ENCODE measurements around the gene KL.

KL gene

GRCh38 chr13:33016414-33017322, at the start of gene KL:
KL (plus strand) TSS chr13:33016423; CDS start chr13:33016441, 18 bp downstream.
- Mint-ChIP-seq H3K36me3 (ENCODE audit: low read depth) (no peaks in the 10 kb centered on the region), H3K27ac (no peak within 1 kb of the TSS), H3K9me3 (no peaks in the 10 kb centered on the region), H3K27me3 (ENCODE audit: low read depth, poor library complexity) (peaks cover 94% of the 10 kb centered on the region), H3K4me1 (peaks cover 14% of the 10 kb centered on the region), H3K4me3 (peak within 1 kb of the TSS; percentile 75)
- TF ChIP-seq CTCF (IDR thresholded peaks at IDR 0.05): no peak
- DNase-seq: peak; percentile 47

GRCh38 chr13:32967584-32968182, 48.5 kb upstream of the KL start:
- Mint-ChIP-seq H3K9me3 (no peaks in the 10 kb centered on the region), H3K36me3 (ENCODE audit: low read depth) (no peaks in the 10 kb centered on the region), H3K27ac (no peak overlapping the region), H3K4me1 (no peaks in the 10 kb centered on the region), H3K4me3 (no peak overlapping the region), H3K27me3 (ENCODE audit: low read depth, poor library complexity) (peaks cover 11% of the 10 kb centered on the region)
- DNase-seq: no peak
- TF ChIP-seq CTCF (IDR thresholded peaks at IDR 0.05): no peak

DNA sequence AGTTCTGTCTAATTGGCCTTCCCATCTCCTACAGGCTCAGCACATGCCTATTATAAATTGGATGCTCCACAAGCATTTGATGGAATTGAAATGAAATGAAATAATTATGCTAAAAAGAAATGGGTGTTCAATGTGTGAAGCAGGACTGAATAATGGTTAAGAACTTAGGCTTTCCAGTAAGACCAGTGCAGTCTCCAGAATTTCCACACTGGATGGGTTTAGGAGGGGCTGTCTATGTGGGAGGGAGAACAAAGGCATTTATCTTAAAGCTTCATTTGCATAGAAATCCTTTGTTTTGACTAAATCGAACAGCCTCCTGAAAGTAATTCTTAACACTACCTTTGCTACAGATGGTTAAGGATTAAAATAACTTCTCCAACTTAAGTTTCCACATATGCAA, 47.9 kb upstream of the KL start:
- no peaks in the 10 kb centered on the region for H3K9me3 Mint-ChIP-seq
- H3K4me3 Mint-ChIP-seq: no peak overlapping the region
- no peak for TF ChIP-seq CTCF (IDR thresholded peaks at IDR 0.05)
- no peak for DNase-seq
- no peaks in the 10 kb centered on the region for H3K36me3 Mint-ChIP-seq (ENCODE audit: low read depth)
- no peak overlapping the region for H3K27ac Mint-ChIP-seq
- H3K27me3 Mint-ChIP-seq (ENCODE audit: low read depth, poor library complexity): peaks cover 11% of the 10 kb centered on the region
- H3K4me1 Mint-ChIP-seq: no peaks in the 10 kb centered on the region

DNA sequence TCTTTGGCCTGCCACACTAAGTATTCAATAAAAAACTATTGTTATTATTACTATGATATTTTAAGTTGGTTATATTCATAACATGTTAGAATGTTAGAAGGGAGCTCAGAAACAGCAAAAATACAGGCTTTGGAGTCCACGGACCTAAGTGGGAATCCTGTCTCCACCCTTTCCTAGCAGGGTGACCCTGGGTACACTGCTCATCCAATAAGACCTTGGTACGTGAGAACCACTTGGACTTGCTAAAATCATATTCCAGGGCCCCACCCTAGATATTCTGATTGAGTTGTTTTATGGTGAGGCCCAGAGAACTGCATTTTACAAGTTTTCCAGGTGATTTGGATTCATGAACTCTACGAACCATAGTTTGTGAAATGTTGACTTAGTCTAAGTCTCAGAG, 47.4 kb upstream of the KL start:
- Mint-ChIP-seq H3K27ac (no peak overlapping the region), H3K9me3 (no peaks in the 10 kb centered on the region), H3K36me3 (ENCODE audit: low read depth) (no peaks in the 10 kb centered on the region), H3K4me3 (no peak overlapping the region), H3K27me3 (ENCODE audit: low read depth, poor library complexity) (peaks cover 11% of the 10 kb centered on the region), H3K4me1 (no peaks in the 10 kb centered on the region)
- no peak for DNase-seq
- TF ChIP-seq CTCF (IDR thresholded peaks at IDR 0.05): no peak

DNA sequence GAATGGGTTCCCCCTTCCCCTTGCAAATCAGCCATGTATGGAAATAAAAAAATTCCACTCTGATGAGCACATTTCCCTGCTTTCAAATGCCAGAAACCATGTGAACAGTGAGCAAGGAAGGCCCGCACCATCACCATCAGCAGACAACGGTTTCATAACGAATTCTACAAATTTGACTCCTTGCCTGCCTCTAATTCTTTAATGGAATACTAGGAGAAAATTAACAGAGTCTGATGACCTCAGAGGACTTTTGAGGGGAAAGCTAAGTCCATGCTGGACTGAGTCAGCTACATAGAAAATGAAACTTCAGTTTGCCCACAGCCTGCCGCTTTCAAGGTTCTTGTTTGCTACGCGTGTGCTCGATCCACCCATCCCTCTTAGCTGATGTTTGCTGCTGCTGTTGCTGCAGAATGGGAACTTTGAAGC, 46.7 kb upstream of the KL start:
- Mint-ChIP-seq H3K27ac (no peak overlapping the region), H3K4me1 (no peaks in the 10 kb centered on the region), H3K4me3 (no peak overlapping the region), H3K36me3 (ENCODE audit: low read depth) (no peaks in the 10 kb centered on the region), H3K27me3 (ENCODE audit: low read depth, poor library complexity) (peaks cover 11% of the 10 kb centered on the region), H3K9me3 (no peaks in the 10 kb centered on the region)
- no peak for DNase-seq
- no peak for TF ChIP-seq CTCF (IDR thresholded peaks at IDR 0.05)
